Liver (tissue), 9 donors: Measurements from ENCODE around the gene DNAAF5. TPM values are rescaled to one million over a fixed set of nuclear protein-coding genes. Genes with fewer than 3 reads are reported as not detected.

ENCODE experiments used
- DNase-seq: peaks from one replicate; pipeline ENCODE4 v3.0.0-alpha.2; 2017; ENCODE audit warnings: low spot score
- H3K27ac ChIP-seq, 2 donors: one replicate each; pipeline ENCODE4 v1.7.0; 2013; ENCODE audit warnings: inconsistent platforms in 2 of 2, low read length in 2 of 2, control low read depth in 1 of 2, low read depth in 1 of 2, mild to moderate bottlenecking in 1 of 2
- H3K27me3 ChIP-seq, 4 donors: one replicate each; pipeline versions ENCODE4 v1.6.1 to v1.7.0; 2013; ENCODE audit warnings: low read length in 3 of 4, inconsistent platforms in 1 of 4, mild to moderate bottlenecking in 1 of 4, moderate library complexity in 1 of 4; ENCODE audit not compliant: control insufficient read depth in 4 of 4, insufficient read depth in 4 of 4
- H3K36me3 ChIP-seq, 4 donors: one replicate each; pipeline versions ENCODE4 v1.6.1 to v1.7.0; 2013; ENCODE audit warnings: low read length in 3 of 4, mild to moderate bottlenecking in 3 of 4, low read depth in 1 of 4, moderate library complexity in 1 of 4; ENCODE audit not compliant: control insufficient read depth in 4 of 4, insufficient read depth in 3 of 4
- H3K4me1 ChIP-seq, 4 donors: one replicate each; pipeline versions ENCODE4 v1.6.1 to v1.7.0; 2013; ENCODE audit warnings: low read length in 3 of 4, mild to moderate bottlenecking in 3 of 4, moderate library complexity in 1 of 4; ENCODE audit not compliant: control insufficient read depth in 4 of 4, insufficient read depth in 4 of 4
- H3K4me3 ChIP-seq, 3 donors: one replicate each; pipeline versions ENCODE4 v1.6.1 to v1.7.0; 2013; ENCODE audit warnings: low read length in 3 of 3, control low read depth in 1 of 3, low read depth in 1 of 3, mild to moderate bottlenecking in 1 of 3
- H3K9ac ChIP-seq, 2 donors: one replicate each; pipeline ENCODE4 v1.7.0; 2013; ENCODE audit warnings: low read length in 2 of 2, mild to moderate bottlenecking in 2 of 2, moderate library complexity in 2 of 2, control low read depth in 1 of 2, low read depth in 1 of 2
- H3K9me3 ChIP-seq, 4 donors: one replicate each; pipeline versions ENCODE4 v1.6.1 to v1.7.0; 2013; ENCODE audit warnings: low read length in 3 of 4; ENCODE audit not compliant: control insufficient read depth in 4 of 4
- EGR1 ChIP-seq, 2 donors: IDR thresholded peaks; 2 replicates each; pipeline ENCODE4 v1.6.1; 2016 to 2018; ENCODE audit warnings: antibody characterized with exemption in 2 of 2, low read depth in 2 of 2
- FOXA1 ChIP-seq: IDR thresholded peaks from 2 replicates; pipeline ENCODE4 v1.6.1; 2016; ENCODE audit warnings: antibody characterized with exemption
- FOXA2 ChIP-seq: IDR thresholded peaks from 2 replicates; pipeline ENCODE4 v1.6.1; 2016; ENCODE audit warnings: antibody characterized with exemption
- GABPA ChIP-seq, 2 donors: IDR thresholded peaks in 1 of 2; conservative IDR thresholded peaks in 1 of 2; 2 replicates each; pipeline ENCODE4 v1.6.1; 2016; ENCODE audit warnings: antibody characterized with exemption in 2 of 2, mild to moderate bottlenecking in 1 of 2, moderate library complexity in 1 of 2
- HNF4A ChIP-seq, 2 donors: conservative IDR thresholded peaks; 2 replicates each; pipeline ENCODE4 v1.6.1; 2016; ENCODE audit warnings: antibody characterized with exemption in 2 of 2, mild to moderate bottlenecking in 2 of 2
- HNF4G ChIP-seq: IDR thresholded peaks from 2 replicates; pipeline ENCODE4 v1.6.1; 2016; ENCODE audit warnings: antibody characterized with exemption
- JUND ChIP-seq, 2 donors: IDR thresholded peaks; 2 replicates each; pipeline ENCODE4 v1.6.1; 2016; ENCODE audit warnings: antibody characterized with exemption in 2 of 2
- NR2F2 ChIP-seq: IDR thresholded peaks from 2 replicates; pipeline ENCODE4 v1.6.1; 2016; ENCODE audit warnings: antibody characterized with exemption
- RAD21 ChIP-seq, 2 donors: IDR thresholded peaks; 2 replicates each; pipeline ENCODE4 v1.6.1; 2016; ENCODE audit warnings: antibody characterized with exemption in 2 of 2, mild to moderate bottlenecking in 2 of 2
- RXRA ChIP-seq, 2 donors: IDR thresholded peaks; 2 replicates each; pipeline ENCODE4 v1.6.1; 2017 to 2018; ENCODE audit warnings: antibody characterized with exemption in 2 of 2, mild to moderate bottlenecking in 1 of 2
- SP1 ChIP-seq: IDR thresholded peaks from 2 replicates; pipeline ENCODE4 v1.6.1; 2018; ENCODE audit warnings: antibody characterized with exemption, mild to moderate bottlenecking
- TAF1 ChIP-seq: conservative IDR thresholded peaks from 2 replicates; pipeline ENCODE4 v1.6.1; 2016; ENCODE audit warnings: antibody characterized with exemption, mild to moderate bottlenecking
- YY1 ChIP-seq: IDR thresholded peaks from 2 replicates; pipeline ENCODE4 v1.6.1; 2016; ENCODE audit warnings: antibody characterized with exemption, mild to moderate bottlenecking
- WGBS: extraction: QIAGEN DNeasy Blood & Tissue Kit; methylation state at CpG from one replicate; pipeline ENCODE4 v1.1.7; 2013; 5-methylcytosine and 5-hydroxymethylcytosine counted together
- polyA plus RNA-seq, 2 donors: library from polyadenylated mRNA; stranded (reverse) in 1 of 2; unstranded in 1 of 2; fragments of 200-250 nt in 1 of 2; fragments of >200 nt in 1 of 2; fragmentation: Nextera tagmentation in 1 of 2; extraction: Ambion mirVana in 1 of 2; gene quantifications; one replicate each; pipeline versions ENCODE4 v1.2.1 to v1.2.3, GENCODE V29; 2013 to 2015
- total RNA-seq, 2 donors: library from RNA; depleted of rRNA; stranded (reverse); fragments of >200 nt; gene quantifications; one replicate each; pipeline ENCODE4 v1.2.3, GENCODE V29; 2014
- TF ChIP-seq, protein P1 (sequence below): IDR thresholded peaks from 2 replicates; pipeline ENCODE4 v1.6.1; 2016; ENCODE audit warnings: antibody characterized with exemption, mild to moderate bottlenecking
- TF ChIP-seq, protein P2 (sequence below): fragments of 150-350 bp; IDR thresholded peaks from 2 replicates; pipeline ENCODE4 v1.5.1; 2017; ENCODE audit warnings: improper control_type of control experiment, low read depth, low read length; ENCODE audit not compliant: missing input control
- TF ChIP-seq, protein P3 (sequence below): IDR thresholded peaks from 2 replicates; pipeline ENCODE4 v1.6.1; 2016; ENCODE audit warnings: antibody characterized with exemption
- TF ChIP-seq, protein P4 (sequence below): IDR thresholded peaks from 2 replicates; pipeline ENCODE4 v1.6.1; 2016; ENCODE audit warnings: antibody characterized with exemption
- donor health status: healthy.
- donor health status: healthy.
- donor health status: healthy.
- donor health status: healthy.
- donor health status: healthy.

Gene DNAAF5
- total and polyA plus RNA-seq, 4 donors = 3.1 to 11.1 (median 9.5) TPM

DNA sequence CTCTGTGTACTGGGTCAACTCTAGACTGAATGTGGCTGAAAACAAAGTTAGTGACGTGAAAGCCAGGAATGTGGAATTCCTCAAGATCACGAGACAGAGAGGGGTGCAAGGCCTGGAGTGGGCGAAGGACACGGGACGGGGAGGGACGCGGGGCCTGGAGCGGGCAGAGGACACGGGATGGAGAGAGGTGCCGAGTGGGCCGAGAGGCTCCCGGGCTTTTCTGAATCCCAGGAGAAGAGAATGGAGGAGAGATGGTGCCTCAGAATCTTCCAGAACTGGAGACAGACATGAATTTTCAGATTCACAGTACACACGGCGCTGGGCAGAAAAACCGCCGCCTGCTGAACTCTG lies 51.2 kb downstream of the DNAAF5 start:
- Histone ChIP-seq H3K4me3 (no peak overlapping the region), H3K27ac (no peak overlapping the region), H3K27me3 (no peaks in the 10 kb centered on the region), H3K9me3 (no peaks in the 10 kb centered on the region), H3K36me3 (peaks cover 0 to 27% (median 13%) of the 10 kb centered on the region in 4 donors), H3K9ac (no peak overlapping the region), H3K4me1 (no peaks in the 10 kb centered on the region)
- TF ChIP-seq HNF4A (conservative IDR thresholded peaks at IDR 0.05) = no peak
- TF ChIP-seq EGR1 (IDR thresholded peaks at IDR 0.05; ENCODE audit: low read depth in 2 of 2) = no peak
- no peak for TF ChIP-seq RAD21 (IDR thresholded peaks at IDR 0.05)
- no peak for TF ChIP-seq GABPA (IDR thresholded peaks at IDR 0.05 in 1 of 2, conservative IDR thresholded peaks at IDR 0.05 in 1 of 2)
- TF ChIP-seq FOXA1 = no peak
- no peak for TF ChIP-seq FOXA2
- no peak for TF ChIP-seq TAF1
- no peak for TF ChIP-seq JUND (IDR thresholded peaks at IDR 0.05)
- TF ChIP-seq, protein P1, sequence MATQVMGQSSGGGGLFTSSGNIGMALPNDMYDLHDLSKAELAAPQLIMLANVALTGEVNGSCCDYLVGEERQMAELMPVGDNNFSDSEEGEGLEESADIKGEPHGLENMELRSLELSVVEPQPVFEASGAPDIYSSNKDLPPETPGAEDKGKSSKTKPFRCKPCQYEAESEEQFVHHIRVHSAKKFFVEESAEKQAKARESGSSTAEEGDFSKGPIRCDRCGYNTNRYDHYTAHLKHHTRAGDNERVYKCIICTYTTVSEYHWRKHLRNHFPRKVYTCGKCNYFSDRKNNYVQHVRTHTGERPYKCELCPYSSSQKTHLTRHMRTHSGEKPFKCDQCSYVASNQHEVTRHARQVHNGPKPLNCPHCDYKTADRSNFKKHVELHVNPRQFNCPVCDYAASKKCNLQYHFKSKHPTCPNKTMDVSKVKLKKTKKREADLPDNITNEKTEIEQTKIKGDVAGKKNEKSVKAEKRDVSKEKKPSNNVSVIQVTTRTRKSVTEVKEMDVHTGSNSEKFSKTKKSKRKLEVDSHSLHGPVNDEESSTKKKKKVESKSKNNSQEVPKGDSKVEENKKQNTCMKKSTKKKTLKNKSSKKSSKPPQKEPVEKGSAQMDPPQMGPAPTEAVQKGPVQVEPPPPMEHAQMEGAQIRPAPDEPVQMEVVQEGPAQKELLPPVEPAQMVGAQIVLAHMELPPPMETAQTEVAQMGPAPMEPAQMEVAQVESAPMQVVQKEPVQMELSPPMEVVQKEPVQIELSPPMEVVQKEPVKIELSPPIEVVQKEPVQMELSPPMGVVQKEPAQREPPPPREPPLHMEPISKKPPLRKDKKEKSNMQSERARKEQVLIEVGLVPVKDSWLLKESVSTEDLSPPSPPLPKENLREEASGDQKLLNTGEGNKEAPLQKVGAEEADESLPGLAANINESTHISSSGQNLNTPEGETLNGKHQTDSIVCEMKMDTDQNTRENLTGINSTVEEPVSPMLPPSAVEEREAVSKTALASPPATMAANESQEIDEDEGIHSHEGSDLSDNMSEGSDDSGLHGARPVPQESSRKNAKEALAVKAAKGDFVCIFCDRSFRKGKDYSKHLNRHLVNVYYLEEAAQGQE = no peak
- TF ChIP-seq YY1 = no peak
- TF ChIP-seq, protein P2, sequence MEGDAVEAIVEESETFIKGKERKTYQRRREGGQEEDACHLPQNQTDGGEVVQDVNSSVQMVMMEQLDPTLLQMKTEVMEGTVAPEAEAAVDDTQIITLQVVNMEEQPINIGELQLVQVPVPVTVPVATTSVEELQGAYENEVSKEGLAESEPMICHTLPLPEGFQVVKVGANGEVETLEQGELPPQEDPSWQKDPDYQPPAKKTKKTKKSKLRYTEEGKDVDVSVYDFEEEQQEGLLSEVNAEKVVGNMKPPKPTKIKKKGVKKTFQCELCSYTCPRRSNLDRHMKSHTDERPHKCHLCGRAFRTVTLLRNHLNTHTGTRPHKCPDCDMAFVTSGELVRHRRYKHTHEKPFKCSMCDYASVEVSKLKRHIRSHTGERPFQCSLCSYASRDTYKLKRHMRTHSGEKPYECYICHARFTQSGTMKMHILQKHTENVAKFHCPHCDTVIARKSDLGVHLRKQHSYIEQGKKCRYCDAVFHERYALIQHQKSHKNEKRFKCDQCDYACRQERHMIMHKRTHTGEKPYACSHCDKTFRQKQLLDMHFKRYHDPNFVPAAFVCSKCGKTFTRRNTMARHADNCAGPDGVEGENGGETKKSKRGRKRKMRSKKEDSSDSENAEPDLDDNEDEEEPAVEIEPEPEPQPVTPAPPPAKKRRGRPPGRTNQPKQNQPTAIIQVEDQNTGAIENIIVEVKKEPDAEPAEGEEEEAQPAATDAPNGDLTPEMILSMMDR = no peak
- 91% methylated on average over 16 of the region's 16 CpGs for WGBS
- no peak for DNase-seq

DNA sequence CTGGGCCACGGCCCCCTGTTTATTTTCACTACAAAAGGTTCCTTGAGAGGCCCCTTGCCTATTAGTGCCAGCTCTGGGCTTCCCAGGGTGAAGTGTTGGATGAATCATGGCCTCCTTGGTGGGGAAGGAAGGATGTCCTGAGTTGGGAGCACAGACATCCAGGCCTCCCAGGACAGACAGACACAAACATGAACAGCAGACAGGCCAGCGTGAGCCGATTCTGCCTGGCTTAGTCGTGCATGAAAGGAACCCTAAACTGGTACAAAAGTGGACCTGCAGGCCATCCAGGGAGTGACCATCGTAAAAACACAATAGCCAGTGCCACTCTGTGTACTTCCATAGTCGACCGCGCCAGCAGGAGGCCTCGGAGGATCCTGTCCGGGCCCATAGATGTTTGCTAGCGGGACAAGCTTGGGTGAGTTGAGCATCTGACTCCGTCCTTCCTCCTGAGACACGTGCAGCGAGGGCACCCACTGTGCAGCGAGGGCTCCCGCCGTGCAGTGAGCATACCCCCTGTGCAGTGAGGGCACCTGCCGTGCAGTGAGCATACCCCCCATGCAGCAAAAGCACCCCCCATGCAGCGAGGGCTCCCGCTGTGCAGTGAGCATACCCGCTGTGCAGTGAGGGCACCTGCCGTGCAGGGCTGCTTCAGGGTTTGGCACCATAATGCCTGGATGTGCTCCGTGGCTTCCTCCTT lies 51.9 kb downstream of the DNAAF5 start:
- Histone ChIP-seq H3K36me3 (peaks cover 2 to 30% (median 15%) of the 10 kb centered on the region in 4 donors), H3K9ac (no peak overlapping the region), H3K4me3 (no peak overlapping the region), H3K27me3 (no peaks in the 10 kb centered on the region), H3K4me1 (no peaks in the 10 kb centered on the region), H3K27ac (no peak overlapping the region), H3K9me3 (no peaks in the 10 kb centered on the region)
- 95% methylated on average over 23 of the region's 23 CpGs for WGBS
- DNase-seq = no peak
- TF ChIP-seq HNF4A (conservative IDR thresholded peaks at IDR 0.05) (no peak), NR2F2 (no peak), JUND (IDR thresholded peaks at IDR 0.05) (no peak), HNF4G (no peak), EGR1 (IDR thresholded peaks at IDR 0.05; ENCODE audit: low read depth in 2 of 2) (no peak), YY1 (no peak), TAF1 (no peak), GABPA (IDR thresholded peaks at IDR 0.05 in 1 of 2, conservative IDR thresholded peaks at IDR 0.05 in 1 of 2) (no peak), RXRA (IDR thresholded peaks at IDR 0.05) (no peak), RAD21 (IDR thresholded peaks at IDR 0.05) (no peak), SP1 (no peak), FOXA1 (no peak)
- TF ChIP-seq, protein P2 = no peak
- TF ChIP-seq, protein P3, sequence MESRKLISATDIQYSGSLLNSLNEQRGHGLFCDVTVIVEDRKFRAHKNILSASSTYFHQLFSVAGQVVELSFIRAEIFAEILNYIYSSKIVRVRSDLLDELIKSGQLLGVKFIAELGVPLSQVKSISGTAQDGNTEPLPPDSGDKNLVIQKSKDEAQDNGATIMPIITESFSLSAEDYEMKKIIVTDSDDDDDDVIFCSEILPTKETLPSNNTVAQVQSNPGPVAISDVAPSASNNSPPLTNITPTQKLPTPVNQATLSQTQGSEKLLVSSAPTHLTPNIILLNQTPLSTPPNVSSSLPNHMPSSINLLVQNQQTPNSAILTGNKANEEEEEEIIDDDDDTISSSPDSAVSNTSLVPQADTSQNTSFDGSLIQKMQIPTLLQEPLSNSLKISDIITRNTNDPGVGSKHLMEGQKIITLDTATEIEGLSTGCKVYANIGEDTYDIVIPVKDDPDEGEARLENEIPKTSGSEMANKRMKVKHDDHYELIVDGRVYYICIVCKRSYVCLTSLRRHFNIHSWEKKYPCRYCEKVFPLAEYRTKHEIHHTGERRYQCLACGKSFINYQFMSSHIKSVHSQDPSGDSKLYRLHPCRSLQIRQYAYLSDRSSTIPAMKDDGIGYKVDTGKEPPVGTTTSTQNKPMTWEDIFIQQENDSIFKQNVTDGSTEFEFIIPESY = no peak
- TF ChIP-seq, protein P4, sequence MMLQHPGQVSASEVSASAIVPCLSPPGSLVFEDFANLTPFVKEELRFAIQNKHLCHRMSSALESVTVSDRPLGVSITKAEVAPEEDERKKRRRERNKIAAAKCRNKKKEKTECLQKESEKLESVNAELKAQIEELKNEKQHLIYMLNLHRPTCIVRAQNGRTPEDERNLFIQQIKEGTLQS = no peak
- TF ChIP-seq, protein P1 = no peak
